ENCODE data around the gene POU3F1. TPM values are rescaled to one million over a fixed set of nuclear protein-coding genes. Genes with fewer than 3 reads are reported as not detected.

The POU3F1 gene
- total RNA-seq, 2 experiments from 2014 or later = not detected

DNA sequence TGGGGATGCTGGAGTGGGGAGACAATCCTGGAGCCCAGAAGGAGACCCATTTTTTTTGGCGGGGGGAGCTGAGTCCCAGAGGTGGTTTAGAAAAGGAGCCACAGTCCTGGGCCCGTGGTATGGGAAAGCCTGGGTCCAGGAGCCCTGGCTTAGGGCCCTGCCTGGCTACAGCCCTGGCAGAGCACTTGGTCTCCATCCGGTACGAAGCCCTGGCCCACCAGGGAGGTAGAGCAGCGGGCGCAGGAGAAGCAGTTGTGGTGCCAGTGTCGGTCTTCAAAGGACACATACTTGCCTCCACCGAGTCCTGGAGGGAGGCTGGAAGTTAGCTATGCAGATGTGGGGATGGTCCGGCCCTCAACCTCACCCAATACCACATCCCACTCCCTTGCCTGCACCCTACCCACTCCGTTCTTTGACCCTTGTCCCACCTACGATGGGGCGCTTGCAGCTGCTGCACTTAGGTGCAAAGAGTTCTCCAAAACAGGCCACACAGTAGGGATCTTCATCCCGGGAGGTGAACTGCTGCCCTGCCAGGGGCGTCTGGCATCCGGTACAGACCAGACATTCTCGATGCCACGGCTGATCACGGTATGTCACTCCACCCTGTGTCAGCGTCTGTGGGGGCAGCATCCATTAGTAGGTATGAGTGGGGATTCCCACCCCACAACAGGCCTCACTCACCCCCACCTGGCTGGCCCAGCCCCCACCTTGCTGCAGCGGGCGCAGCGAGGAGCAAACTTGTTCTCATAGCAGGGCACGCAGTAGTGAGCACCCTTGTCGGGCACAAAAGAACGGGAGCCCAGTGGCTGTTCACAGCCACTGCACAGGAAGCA is 49.1 kb downstream of the POU3F1 start:
- CTCF ChIA-PET = interaction anchor here (0.7 kb wide), 1 partner anchor 18 kb away, joined by 3 read pairs; no protein-coding TSS in a partner anchor
- H3K9me3 Mint-ChIP-seq = no peaks in the 10 kb centered on the region
- no peak for DNase-seq
- no peak overlapping the region for H3K27ac Mint-ChIP-seq
- peaks cover 6% of the 10 kb centered on the region for H3K36me3 Mint-ChIP-seq (ENCODE audit: low read depth)
- intact Hi-C loops (cut with micrococcal nuclease) = loop anchor here (10.0 kb wide), 1 partner anchor 523 kb away; the partner anchor contains the start of gene ZC3H12A
- peaks cover 37% of the 10 kb centered on the region for H3K4me1 Mint-ChIP-seq (ENCODE audit: low read depth)
- H3K27me3 Mint-ChIP-seq (ENCODE audit: low read depth) = no peaks in the 10 kb centered on the region
- H3K4me3 Mint-ChIP-seq = no peak overlapping the region

GRCh38 chr1:37995751-37996345 is 50.7 kb downstream of the POU3F1 start:
- Mint-ChIP-seq H3K4me3 (peak overlapping the region; percentile 48), H3K9me3 (no peaks in the 10 kb centered on the region), H3K27ac (peak overlapping the region; percentile 66), H3K4me1 (ENCODE audit: low read depth) (peaks cover 37% of the 10 kb centered on the region), H3K36me3 (ENCODE audit: low read depth) (peaks cover 6% of the 10 kb centered on the region), H3K27me3 (ENCODE audit: low read depth) (no peaks in the 10 kb centered on the region)
- CTCF ChIA-PET = no interaction called here
- peak; percentile 68 for DNase-seq
- intact Hi-C loops (cut with micrococcal nuclease) = loop anchor here (10.0 kb wide), 1 partner anchor 521 kb away; the partner anchor contains the start of gene ZC3H12A

DNA sequence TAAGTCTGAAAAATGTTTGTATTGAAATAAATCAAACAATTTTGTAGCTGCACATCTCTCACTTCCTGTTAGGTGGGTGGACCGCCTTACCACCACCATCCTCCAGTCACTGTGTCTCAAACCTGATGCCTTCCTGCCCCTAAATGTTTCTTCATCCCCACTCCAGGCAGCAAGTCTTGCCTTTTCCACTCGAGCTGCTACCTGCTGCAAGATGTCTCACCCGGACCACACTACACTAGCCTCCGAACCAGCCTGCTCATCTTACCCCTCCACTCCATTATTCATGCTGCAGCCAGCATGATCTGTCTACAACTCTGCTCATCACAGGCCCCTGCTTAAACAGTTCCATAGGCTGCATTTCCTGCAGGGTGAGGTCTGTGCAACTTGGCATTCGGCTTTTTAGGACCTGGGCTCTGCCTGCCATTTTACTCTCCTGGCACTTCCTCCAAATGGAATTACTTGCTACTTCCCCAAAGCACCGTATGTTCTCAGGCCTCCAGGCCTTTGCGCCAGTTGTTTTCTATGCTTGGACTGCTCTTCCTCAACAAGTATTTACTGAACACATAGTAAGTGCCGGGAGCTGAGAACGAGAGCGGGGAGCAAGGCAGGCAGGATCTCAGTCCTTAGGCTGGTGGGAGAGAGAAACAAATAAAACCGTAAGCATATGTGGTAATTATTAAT is 51.6 kb downstream of the POU3F1 start:
- no peaks in the 10 kb centered on the region for H3K9me3 Mint-ChIP-seq
- no peak for DNase-seq
- peaks cover 6% of the 10 kb centered on the region for H3K36me3 Mint-ChIP-seq (ENCODE audit: low read depth)
- H3K4me3 Mint-ChIP-seq = peak overlapping the region; percentile 66
- peak overlapping the region; percentile 41 for H3K27ac Mint-ChIP-seq
- H3K4me1 Mint-ChIP-seq (ENCODE audit: low read depth) = peaks cover 34% of the 10 kb centered on the region
- H3K27me3 Mint-ChIP-seq (ENCODE audit: low read depth) = no peaks in the 10 kb centered on the region
- intact Hi-C loops (cut with micrococcal nuclease) = loop anchor here (10.0 kb wide), 1 partner anchor 520 kb away; the partner anchor contains the start of gene ZC3H12A
- CTCF ChIA-PET = interaction anchor here (1.7 kb wide), 1 partner anchor 15 kb away, joined by 13 read pairs; no protein-coding TSS in a partner anchor

Small RNA genes within 50 kb of the gene (microRNA-seq; reads per million reads assigned to microRNA genes)
- gene MIR3659 (ENCODE audit: borderline microRNAs expressed, borderline replicate concordance) = not detected

Other genes starting within 250 kb of the POU3F1 start
- 10 to 100 TPM; 12.8 to 14.2 TPM for gene C1orf122, start 239.0 kb downstream of the POU3F1 start, total RNA-seq
- 10 to 100 TPM; 31.6 to 31.7 TPM for gene YRDC, start 238.6 kb downstream of the POU3F1 start, total RNA-seq
- 10 to 100 TPM; 18.9 to 19.1 TPM for gene MTF1, start 187.2 kb downstream of the POU3F1 start, total RNA-seq
- 10 to 100 TPM; 30.4 to 31.2 TPM for gene INPP5B, start 99.7 kb downstream of the POU3F1 start, total RNA-seq
- gene SF3A3, start 56.8 kb downstream of the POU3F1 start, total RNA-seq = 10 to 100 TPM; 88.2 to 89.9 TPM
- gene FHL3, start 41.3 kb downstream of the POU3F1 start, total RNA-seq = 10 to 100 TPM; 12.1 to 12.7 TPM
- gene UTP11, start 34.1 kb downstream of the POU3F1 start, total RNA-seq = 10 to 100 TPM; 49.7 to 49.8 TPM